T-helper 22 cell (primary cell): ENCODE results near the gene ZNF514.
A peak's percentile ranks its signal among the peaks of the same experiment; 100 is the strongest.
"Not testable (repeated sequence)": the region's sequence is repeated elsewhere in the genome, so short reads cannot be mapped to it uniquely, and the experiment has no call there.

Experiments
- DNase-seq: peaks from one replicate; pipeline ENCODE4 v3.0.0-alpha.2; 2020; ENCODE audit warnings: low read depth

Gene ZNF514

DNA sequence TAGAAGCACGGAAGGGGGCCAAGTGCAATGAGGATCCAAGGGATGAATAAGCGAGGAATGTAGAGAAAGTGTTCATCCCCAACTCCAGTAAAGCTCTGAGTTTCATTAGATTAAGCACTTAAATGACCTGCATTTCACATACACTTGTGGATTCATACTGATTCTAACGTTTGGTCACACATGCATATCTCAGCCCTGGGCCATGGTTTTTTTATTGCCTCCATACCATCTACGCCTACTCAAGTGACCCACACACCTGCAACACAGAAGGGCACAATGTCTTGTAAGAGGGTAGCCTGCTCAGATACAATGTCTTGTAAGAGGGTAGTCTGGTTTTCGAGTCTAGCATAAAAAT lies 37.5 kb downstream of the ZNF514 start:
- DNase-seq = no peak

GRCh38 chr2:95121407-95122196 lies 38.0 kb downstream of the ZNF514 start, which contains the start of gene MRPS5:
Gene MRPS5, minus strand, starts transcription at chr2:95121808. Its CDS starts 17 bp downstream, at chr2:95121791.
- DNase-seq = peak; percentile 62

GRCh38 chr2:95121093-95121406 lies 38.6 kb downstream of the ZNF514 start:
- no peak for DNase-seq

GRCh38 chr2:95115418-95115817 lies 44.2 kb downstream of the ZNF514 start:
- peak; percentile 45 for DNase-seq

DNA sequence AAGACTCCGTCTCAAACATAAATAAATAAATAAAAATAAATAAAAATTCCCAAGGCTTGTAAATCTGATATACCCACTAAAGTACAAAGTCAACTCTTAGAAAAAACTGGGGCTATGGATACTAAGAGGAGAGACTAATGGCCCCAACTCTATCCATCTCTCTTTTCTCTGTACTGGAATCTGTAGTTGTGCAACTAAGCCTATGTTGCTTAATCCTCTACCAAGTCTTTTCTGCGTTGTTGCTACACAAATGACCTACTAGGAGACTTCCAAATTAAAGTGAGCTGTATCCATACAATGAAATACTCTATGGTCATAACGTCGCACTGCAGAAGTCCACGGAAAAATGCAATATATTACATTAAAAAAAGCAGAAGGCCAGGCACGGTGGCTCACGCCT lies 46.2 kb downstream of the ZNF514 start:
- no peak for DNase-seq

DNA sequence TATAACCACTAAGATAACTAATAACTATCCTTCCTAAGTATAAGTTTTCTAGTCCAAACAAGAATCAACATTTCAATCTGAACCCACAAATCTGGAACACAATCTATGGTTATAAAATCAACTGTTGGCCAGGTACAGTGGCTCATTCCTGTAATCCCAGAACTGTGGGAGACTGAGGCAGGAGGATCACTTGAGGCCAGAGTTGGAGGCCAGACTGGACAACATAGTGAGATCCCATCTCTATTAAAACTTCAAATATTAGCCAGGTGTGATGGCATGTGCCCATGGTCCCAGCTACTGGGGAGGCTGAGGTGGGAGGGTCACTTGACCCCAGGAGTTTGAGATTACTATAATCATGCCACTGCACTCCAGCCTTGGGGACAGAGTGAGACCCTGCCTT lies 49.3 kb downstream of the ZNF514 start:
- no peak for DNase-seq

- no peak for DNase-seq
These were observed 50.4 kb downstream of the ZNF514 start for GRCh38 chr2:95109260-95109659.

DNA sequence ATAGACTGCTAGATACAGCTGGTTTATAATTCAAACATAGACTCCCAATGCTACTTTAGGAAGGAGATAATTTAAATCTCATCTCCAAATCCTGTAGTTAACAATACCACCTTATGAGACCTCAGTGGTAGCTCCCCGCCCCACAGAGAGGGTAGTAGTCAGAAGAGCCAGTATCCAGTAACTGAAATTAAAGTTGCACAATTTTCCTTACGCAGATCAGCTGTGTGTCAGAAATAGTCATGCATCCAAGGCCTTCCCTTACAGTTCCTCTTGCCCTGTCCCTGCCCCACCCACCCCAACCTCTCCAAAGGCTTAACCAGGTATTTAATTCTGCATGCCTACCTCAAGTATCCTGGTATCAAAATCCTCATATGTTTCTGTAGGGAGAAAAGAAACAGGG lies 53.6 kb downstream of the ZNF514 start:
- no peak for DNase-seq

GRCh38 chr2:95104606-95105005 lies 55.0 kb downstream of the ZNF514 start:
- no peak for DNase-seq

DNA sequence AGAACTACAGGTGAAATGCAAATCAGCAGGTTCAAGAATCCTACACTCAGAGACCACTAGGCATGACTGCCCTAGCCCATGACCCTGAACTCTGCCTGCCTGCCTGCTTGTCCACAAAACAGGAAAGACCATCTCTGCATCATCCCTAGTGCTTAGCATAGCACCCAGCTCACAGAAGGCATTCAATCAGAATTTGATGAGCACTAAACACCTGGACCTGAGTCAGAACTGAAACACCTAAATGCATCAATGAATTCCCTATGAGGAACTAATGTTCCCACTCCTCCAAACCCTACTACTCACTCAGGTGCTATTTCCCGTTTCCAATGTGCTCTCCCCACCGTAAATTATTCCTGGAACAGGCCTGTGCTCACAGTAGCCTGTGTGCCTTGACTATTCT lies 59.7 kb downstream of the ZNF514 start:
- no peak for DNase-seq

- DNase-seq = not testable (repeated sequence)
These were observed 61.4 kb downstream of the ZNF514 start for GRCh38 chr2:95098273-95098672.
